ENCODE data around the gene DRD4. TPM values are rescaled to one million over a fixed set of nuclear protein-coding genes. Genes with fewer than 3 reads are reported as not detected.

Gene DRD4
- total RNA-seq, 2 donors from 2014 or later: 0.60 to 5.6 TPM

- Mint-ChIP-seq H3K36me3 (peaks cover 0 to 13% of the 10 kb centered on the region in 2 donors), H3K27ac (peak overlapping the region; percentile 44 to 87), H3K9me3 (no peaks in the 10 kb centered on the region)
- ATAC-seq (no peak), DNase-seq (ENCODE audit: low spot score in 2 of 2) (no peak)
Measured at GRCh38 chr11:616320-617198, 20.5 kb upstream of the DRD4 start.

GRCh38 chr11:617199-617911 lies 19.7 kb upstream of the DRD4 start:
- ATAC-seq (no peak), DNase-seq (ENCODE audit: low spot score in 2 of 2) (no peak)
- Mint-ChIP-seq H3K9me3 (no peaks in the 10 kb centered on the region), H3K27ac (peak overlapping the region in 1 of 2 donors; percentile 87), H3K36me3 (peaks cover 0 to 8% of the 10 kb centered on the region in 2 donors)

GRCh38 chr11:617912-618682 lies 19.0 kb upstream of the DRD4 start:
- Mint-ChIP-seq H3K9me3 (no peaks in the 10 kb centered on the region), H3K27ac (peak overlapping the region in 1 of 2 donors; percentile 29), H3K36me3 (peaks cover 0 to 8% of the 10 kb centered on the region in 2 donors)
- DNase-seq (ENCODE audit: low spot score in 2 of 2): no peak
- ATAC-seq: no peak

GRCh38 chr11:618856-619627 lies 18.0 kb upstream of the DRD4 start:
- ATAC-seq (no peak), DNase-seq (ENCODE audit: low spot score in 2 of 2) (no peak)
- Mint-ChIP-seq H3K27ac (no peak overlapping the region), H3K9me3 (no peaks in the 10 kb centered on the region), H3K36me3 (peaks cover 0 to 7% of the 10 kb centered on the region in 2 donors)

- H3K27ac Mint-ChIP-seq: no peak overlapping the region
- H3K9me3 Mint-ChIP-seq: no peaks in the 10 kb centered on the region
- ATAC-seq: no peak
Measured at GRCh38 chr11:619628-620050, 17.4 kb upstream of the DRD4 start.

GRCh38 chr11:620201-620600 lies 16.9 kb upstream of the DRD4 start:
- ATAC-seq: no peak
- Mint-ChIP-seq H3K27ac (no peak overlapping the region), H3K36me3 (no peaks in the 10 kb centered on the region), H3K9me3 (no peaks in the 10 kb centered on the region)
- no peak for DNase-seq (ENCODE audit: low spot score in 2 of 2)

More at GRCh38 chr11:619628-620050, 17.4 kb upstream of the DRD4 start:
- H3K36me3 Mint-ChIP-seq: peaks cover 0 to 1% of the 10 kb centered on the region in 2 donors
- no peak for DNase-seq (ENCODE audit: low spot score in 2 of 2)

- ATAC-seq (no peak), DNase-seq (ENCODE audit: low spot score in 2 of 2) (no peak)
- Mint-ChIP-seq H3K36me3 (no peaks in the 10 kb centered on the region), H3K9me3 (no peaks in the 10 kb centered on the region), H3K27ac (no peak overlapping the region)
Measured at GRCh38 chr11:620935-621814, 15.9 kb upstream of the DRD4 start.

- no peaks in the 10 kb centered on the region for H3K36me3 Mint-ChIP-seq
- DNase-seq (ENCODE audit: low spot score in 2 of 2) (no peak), ATAC-seq (no peak)
Measured at GRCh38 chr11:621838-622237, 15.2 kb upstream of the DRD4 start.

GRCh38 chr11:623349-623869 lies 13.7 kb upstream of the DRD4 start:
- DNase-seq (ENCODE audit: low spot score in 2 of 2): no peak
- no peak for ATAC-seq

More at GRCh38 chr11:621838-622237, 15.2 kb upstream of the DRD4 start:
- H3K9me3 Mint-ChIP-seq: no peaks in the 10 kb centered on the region
- H3K27ac Mint-ChIP-seq: no peak overlapping the region

GRCh38 chr11:623999-624704 lies 12.9 kb upstream of the DRD4 start:
- ATAC-seq: no peak
- H3K9me3 Mint-ChIP-seq: no peaks in the 10 kb centered on the region
- no peak for DNase-seq (ENCODE audit: low spot score in 2 of 2)
- peaks cover 10 to 12% of the 10 kb centered on the region in 2 donors for H3K36me3 Mint-ChIP-seq
- no peak overlapping the region for H3K27ac Mint-ChIP-seq

More at GRCh38 chr11:623349-623869, 13.7 kb upstream of the DRD4 start:
- peak overlapping the region in 1 of 2 donors; percentile 82 for H3K27ac Mint-ChIP-seq
- H3K9me3 Mint-ChIP-seq: no peaks in the 10 kb centered on the region
- H3K36me3 Mint-ChIP-seq: peaks cover 8 to 10% of the 10 kb centered on the region in 2 donors

- Mint-ChIP-seq H3K27ac (no peak within 1 kb of the TSS), H3K9me3 (no peaks in the 10 kb centered on the region), H3K36me3 (peaks cover 10 to 12% of the 10 kb centered on the region in 2 donors)
- ATAC-seq (peak in 1 of 2 donors; percentile 7), DNase-seq (ENCODE audit: low spot score in 2 of 2) (no peak)
Measured at GRCh38 chr11:624705-625635, 12.1 kb upstream of the DRD4 start, which contains the start of gene CDHR5. Gene CDHR5 (minus strand): TSS chr11:624955. CDS start chr11:624902, 53 bp downstream.

GRCh38 chr11:625636-626268 lies 11.3 kb upstream of the DRD4 start:
- Mint-ChIP-seq H3K36me3 (peaks cover 10 to 12% of the 10 kb centered on the region in 2 donors), H3K9me3 (no peaks in the 10 kb centered on the region), H3K27ac (no peak overlapping the region)
- DNase-seq (ENCODE audit: low spot score in 2 of 2) (no peak), ATAC-seq (peak in 1 of 2 donors; percentile 5)

Data from activated naive CD4-positive, alpha-beta T cell treated with anti-CD3 and anti-CD28 coated beads, Interleukin-2, amount 50 U/mL, for 72 hours (primary cell).